Measurements from ENCODE around the gene ZC3H7B.

Gene ZC3H7B

DNA sequence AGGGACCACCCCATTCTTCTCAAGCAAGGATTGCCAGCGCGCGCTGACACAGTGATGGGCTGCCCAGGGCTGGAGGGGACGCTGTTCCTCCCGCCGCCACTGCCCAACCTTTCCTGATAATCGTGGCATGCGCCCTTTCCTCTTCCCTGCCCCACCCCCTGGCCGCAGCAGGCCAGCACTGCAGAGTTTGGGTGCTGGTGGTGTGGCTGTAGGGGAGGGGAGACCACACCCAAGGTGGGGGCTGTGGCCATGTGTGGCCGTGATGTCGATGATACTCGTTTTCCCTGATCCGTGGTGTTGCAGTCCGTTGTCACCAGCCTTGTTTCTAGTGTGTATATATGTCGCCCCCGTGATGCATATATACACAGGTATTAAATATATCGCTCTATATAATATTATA is 57.6 kb downstream of the ZC3H7B start:
- DNase-seq, result no peak

DNA sequence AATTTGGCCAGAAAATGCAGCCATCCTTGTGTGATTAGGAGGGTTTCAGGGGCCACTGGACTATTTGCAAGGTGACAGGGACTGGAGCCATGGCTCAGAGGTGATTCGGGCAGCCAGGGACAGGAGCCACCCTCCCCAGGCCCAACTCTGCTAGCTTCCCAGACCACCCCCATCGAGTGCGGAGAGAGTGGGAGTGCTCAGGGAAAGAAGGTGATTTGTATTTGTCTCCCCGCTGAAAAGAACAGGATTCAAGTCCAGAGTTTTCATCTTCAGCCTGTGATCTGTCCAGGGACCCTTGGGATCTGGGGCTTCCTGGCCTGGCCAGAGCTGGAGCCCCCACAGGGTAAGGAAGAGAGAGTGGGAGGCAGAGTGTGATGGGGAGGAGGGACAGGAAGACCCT is 58.1 kb downstream of the ZC3H7B start:
- no peak for DNase-seq

DNA sequence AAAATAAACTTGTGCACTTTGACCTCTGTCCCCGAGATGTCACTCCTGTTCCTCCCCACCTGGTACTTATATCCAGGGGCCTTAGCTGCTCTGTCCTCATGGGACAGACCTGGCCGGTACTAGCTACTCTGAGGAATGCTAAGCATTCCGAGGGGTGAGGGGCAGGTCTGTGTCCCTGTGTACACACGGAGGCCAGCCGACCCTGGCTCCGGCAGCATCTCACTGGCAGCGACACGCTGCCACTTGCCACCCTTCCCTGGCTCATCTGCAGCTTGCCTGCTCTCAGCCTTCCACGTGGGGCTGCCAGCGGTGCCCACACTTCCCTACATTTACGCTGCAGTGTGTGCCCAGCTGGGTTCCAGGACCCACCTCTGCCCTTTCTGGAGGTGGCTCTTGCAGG is 58.8 kb downstream of the ZC3H7B start:
- DNase-seq, result no peak

DNA sequence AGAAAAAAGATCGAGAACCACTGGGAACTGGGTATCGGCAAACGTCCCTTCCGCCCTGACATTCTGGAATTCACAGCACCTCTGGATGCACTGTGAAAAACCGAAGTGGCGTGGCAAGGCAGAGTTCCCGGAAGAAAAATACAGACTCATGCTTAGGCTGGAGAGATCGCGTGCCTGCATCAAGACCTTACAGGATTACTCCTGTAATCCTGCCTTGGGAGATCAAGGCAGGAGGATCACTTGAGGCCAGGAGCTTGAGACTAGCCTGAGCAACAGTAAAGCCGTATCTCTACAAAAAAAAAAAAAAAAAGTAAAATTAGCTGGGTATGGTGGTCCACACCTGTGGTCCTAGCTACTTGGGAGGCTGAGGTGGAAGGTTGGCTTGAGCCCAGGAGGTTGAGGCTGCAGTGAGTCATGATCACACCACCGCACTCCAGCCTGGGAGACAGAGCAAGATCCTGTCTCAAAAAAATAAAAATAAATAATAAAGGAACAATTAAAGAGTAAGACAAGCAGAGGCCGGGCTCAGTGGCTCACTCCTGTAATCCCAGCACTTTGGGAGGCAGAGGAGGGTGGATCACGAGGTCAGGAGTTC is 60.5 kb downstream of the ZC3H7B start:
- DNase-seq, result no peak

DNA sequence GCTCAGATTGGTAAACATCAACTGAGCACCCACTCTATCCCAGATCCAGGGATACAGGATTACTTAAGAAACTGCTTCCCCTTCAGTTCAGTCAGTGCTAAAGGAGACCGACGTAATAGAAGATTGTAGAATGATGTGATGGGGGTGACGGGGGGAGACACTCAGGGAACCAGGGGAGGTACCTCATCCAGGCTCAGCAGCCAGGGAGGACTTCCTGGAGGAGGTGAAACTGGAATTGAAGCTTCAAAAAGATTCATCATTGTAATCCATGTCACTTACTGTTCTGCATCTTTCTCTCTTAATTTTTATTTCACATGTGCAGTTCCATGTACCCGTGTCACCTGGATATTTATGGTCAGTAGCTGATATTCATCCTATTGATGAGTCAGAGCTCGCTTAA is 61.3 kb downstream of the ZC3H7B start:
- DNase-seq, result no peak

DNA sequence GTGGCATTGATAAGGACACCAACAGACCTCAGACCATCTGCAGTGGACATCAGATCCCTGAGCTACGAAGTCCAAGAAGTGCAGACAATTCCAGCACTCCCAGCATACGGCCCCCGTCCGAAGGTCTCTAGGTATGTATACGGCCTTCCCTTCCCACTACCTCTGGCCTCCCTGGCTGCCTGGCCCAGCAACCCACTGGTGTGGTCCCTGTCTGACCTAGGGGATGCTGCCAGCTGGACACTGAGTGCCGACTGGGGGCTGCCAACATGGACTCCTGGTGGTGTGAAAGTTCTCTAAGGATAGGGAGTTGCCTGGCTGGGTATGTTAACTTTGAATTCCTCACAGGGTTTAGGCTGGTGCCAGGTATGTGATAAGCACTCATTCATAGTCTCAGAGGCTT is 62.9 kb downstream of the ZC3H7B start:
- DNase-seq, result no peak

DNA sequence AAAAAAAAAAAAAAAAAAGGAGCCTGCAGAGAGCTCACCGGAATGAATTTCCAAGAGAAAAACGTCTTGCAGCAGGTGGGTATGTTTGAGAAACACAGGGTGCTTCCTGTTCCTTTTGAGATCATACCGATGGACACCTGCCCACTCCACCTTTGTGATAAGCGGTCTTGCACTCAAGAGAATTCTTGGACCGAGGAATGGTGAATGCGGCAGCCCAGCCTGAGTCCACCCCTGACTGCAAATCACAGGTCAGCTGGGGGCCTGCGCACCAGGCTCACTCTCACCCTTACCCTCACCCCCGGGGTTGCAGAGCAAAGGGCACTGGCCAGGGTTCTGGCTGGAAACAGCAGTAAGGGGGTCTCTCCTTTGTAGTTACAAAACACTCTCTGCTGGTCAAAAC is 63.6 kb downstream of the ZC3H7B start:
- DNase-seq, result no peak

DNA sequence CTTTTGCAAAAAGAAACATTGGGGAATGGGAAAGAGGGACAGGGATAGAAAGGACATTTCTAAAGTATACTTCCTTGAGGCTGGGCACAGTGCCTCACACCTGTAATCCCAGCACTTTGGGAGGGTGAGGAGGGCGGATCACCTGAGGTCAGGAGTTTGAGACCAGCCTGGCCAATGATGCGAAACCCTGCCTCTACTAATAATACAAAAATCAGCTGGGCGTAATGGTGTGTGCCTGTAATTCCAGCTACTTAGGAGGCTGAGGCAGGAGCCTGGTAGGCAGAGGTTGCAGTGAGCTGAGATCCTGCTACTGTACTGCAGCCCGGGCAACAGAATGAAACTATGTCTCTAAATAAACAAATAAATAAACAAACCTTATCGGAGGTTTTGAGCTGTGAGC is 64.1 kb downstream of the ZC3H7B start:
- no peak for DNase-seq

DNA sequence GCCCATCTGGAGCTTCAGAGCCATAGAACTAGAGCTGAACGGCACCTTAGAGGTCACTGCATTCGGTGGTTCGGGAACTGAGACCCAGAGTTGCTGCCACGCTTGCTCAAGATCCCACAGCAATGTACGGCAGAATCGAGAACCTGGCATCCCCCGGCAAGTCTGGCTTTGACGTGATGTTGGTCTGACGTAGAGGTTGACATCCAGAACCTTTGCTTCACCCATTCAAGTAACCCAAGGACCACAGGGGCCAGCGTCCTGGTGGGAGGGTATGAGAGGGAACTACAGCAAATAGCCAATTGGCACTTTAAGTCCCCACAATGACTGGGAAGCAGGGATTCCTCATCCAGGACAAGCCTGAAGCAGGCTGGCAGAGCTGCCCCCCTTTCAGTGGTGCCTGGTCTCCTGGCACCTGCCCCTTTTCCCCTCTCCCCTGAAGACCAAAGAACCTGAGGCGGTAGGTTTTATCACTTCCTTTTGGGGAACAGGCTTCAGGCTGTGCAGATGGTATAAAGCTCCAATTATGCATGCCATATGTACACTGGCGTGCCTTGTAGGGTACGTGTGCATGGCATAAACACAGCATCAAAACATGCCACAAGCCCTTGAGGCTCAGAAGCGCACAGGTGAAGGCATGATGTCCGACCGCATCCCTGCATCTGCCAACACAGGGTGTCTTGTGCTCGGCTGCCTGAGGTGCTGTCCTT is 65.2 kb downstream of the ZC3H7B start:
- DNase-seq, result no peak

DNA sequence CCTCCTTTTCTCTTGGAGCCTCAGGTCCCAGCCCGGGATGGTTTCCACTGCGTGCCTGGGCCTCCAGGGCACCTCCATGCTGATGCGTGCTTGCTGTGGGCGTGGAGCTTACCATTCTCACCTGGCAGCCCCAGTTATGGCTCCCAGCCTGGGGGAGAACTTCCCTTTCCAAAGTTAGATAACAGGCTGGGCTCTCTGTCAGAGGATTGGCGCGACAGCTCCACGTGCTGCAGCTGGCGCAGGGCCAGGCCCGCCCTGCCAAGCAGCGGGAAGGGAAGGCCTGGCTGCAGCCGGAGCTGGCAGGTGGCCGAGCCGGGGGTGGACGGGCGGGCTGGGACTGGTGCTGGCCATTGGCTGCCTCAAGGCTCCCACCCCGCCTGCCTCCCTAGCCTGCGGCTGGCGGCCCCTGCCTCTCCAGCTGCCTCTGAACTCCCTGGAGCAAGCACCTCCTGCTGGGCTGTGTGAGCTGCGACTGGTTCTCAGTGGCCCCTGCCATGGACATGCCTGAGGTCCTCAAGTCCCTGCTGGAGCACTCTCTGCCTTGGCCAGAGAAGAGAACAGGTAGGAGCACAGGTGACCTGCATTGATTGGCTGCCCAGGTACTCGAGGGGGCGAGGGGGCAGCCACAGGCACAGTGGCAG is 65.8 kb downstream of the ZC3H7B start:
- peak; percentile 84 for DNase-seq

DNA sequence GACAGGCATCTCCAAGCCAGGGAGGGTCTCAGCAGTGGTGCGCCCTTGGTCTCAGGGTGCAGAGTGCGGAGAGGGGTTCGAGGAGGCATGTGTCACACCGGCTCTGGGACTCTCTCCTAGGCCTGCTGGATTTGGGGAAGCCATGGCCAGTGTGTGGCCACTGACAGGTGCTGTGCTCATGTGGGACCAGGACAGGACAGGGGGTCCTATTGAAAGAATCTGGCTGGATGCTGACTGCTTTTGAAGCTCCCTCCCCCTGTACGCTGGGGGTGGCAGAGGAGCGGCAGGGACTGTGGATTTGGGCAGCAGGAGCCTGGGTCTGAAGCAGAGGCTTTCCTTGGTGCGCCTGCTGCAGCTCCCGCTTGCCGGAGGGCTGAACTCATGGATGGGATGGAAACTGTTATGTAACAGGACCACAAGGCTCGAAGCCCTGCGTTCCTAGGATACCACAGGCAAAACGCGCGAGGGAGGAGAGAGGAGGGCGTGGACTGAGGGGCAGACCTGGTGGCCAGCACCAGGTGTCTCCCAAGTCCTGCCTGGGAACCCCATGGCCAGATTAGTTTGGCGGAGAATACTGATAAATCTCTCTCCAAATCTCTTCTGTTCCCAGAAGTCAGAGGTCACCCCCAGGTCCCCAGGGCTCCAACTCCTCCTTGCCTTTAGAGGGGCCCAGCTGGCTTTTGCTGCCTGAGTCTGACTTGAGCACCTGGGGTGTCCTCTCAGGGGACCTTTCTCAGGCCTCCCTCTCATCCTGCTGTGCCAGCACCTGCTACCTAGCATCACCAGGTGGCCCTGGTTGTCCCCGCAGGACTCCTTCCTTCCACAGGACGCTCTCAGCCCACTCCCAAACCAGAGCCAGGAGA is 66.6 kb downstream of the ZC3H7B start:
- no peak for DNase-seq

DNA sequence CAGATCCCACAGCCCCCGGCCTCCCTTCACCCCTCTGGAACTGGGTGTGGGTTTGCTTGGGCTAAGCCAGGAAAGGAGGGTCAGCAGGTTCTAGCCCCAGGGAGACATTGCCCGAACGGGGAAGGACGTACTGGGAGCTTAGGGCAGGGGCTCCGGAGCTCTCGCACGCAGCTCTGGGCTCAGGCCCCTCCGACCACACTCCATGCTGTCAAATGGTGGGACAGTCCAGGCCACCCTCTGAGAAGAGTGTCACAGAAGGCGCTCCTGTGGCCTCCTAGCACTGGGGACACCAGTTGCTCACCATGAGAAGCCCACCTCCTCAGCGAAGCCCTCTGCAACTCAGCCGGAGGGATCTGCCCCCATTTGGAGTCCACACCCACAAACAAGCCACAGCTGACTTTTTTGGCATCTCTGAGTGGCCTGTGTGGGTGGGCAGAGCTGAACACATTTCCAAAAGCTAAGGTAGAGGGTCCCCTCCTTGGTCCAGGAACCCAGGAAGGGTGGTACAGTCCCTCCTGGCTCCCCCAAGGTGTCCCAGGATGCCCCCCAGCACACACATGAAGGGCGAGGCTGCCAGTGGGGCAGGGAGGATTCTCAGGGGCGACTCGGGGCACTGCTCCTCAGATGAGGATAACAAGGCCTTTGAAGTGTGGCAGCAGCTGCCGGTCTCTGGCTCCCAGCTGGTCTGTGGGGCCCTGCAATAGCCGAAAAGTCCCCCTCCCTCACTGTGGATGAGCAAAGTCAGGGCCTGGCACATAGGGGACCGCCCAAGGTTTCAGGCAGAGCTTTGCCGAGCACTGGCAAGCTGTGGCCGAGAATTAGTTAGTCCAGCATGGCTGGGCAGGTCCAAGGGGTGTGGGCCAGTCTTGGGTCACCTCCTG is 67.5 kb downstream of the ZC3H7B start:
- DNase-seq, result no peak

DNA sequence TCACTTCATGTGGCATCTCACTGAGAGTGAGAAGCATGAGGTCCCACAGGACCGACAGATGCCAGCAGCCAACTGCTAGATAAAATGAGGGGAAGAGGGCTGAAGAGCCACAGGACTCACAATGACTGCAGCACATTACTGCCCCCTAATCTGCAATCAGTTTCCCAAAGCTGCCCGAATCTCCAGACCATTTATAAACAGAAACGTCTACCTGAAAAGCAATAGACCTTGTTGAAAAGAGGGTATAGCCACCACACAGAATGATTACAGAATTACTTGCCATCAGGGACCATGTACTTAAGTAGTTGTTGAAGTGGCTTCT is 68.1 kb downstream of the ZC3H7B start:
- no peak for DNase-seq

DNA sequence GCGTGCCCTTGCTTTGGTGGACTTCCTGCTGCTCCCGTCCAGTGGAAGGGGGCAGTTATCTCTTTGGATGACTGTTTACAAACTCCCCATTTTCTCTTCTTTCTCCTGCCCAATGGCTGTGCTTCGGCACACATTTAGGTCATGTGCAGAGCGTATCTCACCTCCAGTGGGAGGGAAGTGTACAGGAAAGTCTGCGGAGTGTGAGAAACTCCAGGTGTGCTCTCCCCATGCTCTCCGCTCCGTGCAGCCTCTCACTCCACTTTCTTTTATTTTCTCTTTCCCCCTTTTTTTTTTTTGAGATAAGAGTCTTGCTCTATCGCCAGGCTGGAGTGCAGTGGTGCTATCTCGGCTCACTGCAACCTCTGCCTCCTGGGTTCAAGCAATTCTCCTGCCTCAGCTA is 68.5 kb downstream of the ZC3H7B start:
- no peak for DNase-seq

DNA sequence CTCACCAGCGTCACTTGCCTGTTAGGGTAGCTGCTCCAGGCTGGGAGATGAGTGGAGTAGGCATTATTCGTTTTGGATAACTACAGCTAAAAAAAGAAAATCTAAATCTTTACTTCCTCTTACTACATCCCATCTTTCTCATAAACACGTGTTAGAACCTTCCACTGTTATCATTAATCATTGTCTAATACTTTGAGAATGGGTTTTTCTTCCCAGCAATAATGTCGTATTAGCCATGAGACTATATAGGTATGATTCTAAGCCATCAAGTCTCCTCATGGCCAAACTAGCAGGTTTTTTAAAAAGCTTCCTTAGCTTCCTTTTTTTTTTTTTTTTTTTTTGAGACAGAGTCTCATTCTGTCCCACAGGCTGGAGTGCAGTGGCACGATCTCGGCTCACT is 76.5 kb downstream of the ZC3H7B start:
- DNase-seq, result peak; percentile 15

DNA sequence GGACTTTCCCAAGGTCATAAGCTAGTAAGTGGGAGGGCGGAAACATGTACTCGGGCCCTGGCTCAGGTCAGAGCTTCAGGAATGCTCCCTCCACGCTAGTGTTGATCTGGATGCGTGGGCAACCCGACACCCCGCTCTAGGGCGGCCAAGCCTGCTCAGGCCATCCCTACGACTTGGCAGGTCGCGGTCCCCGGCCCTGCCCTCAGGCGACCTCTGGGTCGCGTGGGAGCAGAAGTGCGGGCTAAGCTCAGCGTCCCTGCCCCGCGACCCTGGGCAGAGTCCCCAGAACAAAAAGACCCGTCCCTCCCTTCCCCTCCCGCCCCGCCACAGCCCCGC is 79.6 kb downstream of the ZC3H7B start:
- DNase-seq, result peak; percentile 60

DNA sequence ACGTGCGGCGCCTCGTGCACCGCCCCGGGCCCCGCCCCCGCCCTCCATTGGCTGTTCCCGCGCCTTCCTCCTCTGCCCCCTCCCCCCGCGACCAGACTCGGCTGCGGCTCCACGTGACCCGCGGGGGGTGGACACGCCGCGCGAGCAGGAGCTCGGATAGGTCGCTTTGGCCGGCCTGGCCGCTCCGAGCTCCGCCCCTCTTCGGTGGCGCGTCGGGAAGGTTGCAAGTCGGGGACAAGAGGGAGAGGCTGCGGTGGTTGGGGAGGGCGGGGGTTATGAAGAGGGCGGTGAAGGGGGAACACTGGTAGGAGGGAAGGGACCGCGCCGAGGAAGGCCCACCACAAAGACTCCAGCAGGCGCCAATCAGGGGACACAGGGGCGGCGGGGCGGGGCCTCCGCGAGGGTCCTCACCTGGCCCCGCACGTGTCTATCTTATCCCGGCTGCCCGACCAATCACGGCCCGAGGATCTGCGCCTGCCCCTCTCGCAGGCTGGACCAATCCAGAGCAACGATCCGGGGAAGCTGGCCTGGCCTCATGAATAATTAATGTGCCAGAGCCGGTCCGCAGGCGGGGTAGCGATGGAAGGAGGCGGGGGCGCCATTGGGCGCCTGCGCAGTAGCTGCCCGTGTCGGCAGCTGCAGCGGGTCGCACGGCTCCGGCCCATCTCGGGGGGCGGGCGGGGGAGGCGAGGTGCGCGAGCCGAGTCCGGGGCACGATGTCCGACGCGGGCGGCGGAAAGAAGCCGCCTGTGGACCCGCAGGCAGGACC is 80.2 kb downstream of the ZC3H7B start, which contains the start of gene TEF:
Gene TEF (plus strand): TSS at position 614 of the 769 bp plus-strand sequence. CDS start 103 bp downstream, at position 717.
- DNase-seq, result peak; percentile 98

DNA sequence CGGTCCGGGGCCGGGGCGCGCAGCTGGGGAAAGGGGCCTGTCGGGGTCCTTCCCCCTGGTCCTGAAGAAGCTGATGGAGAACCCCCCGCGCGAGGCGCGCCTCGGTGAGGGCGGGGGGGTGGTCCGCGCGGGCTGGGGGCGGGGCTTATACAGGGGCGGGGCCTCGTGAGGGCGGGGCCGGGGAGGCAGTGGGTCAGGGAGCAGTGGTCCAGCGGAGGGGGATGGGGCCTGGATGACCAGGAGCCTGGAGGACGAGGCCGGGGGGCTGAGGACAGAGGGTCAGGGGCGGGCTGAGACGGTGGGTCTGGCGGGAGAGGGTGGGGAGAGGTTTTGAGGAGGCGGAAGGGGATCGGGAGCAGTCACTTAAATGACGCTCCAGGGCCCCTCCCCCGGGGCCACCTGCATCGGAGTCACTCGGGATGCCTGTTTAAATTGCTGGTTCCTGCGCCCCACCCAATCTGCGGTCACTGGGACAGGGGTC is 80.8 kb downstream of the ZC3H7B start:
- DNase-seq, result peak; percentile 46

DNA sequence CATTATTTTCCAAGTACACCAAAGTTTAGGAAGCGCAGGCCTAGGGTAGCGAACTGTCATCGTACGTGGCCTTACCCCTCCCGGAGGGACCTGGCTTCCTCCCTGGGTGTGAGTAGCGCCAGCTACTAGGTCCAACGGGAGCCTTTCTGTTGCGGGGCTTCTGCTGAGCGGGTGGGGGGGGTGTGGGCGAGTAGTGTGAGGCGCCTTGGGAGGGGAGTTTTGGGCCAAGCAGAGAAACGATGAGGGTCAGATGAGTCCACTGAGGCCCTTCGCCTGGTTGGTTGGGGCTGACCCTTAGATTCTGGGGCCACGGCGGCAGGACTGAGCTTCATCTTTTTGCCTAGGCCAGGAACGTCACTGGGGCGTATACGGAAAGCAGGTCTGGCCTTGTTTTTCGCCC is 81.3 kb downstream of the ZC3H7B start:
- DNase-seq, result no peak

DNA sequence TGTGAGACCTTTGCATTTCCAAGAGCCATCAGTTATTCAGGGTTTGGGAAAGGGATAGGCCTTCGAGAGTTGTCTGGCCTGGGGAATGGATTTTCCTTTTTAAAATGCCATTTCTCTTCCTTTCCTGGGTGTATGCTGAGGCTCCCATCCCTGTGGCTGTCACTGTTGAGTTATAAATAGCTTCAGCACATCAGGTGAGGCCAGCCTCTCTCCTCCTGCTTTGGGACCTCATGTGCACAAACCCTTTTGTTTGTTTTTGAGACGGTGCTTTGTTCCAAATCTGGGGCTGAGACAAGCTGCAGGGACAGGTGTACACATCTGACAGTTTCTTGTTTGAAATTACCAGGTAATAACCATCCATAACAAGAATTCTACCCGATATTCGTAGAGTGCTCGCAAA is 81.8 kb downstream of the ZC3H7B start:
- no peak for DNase-seq

DNA sequence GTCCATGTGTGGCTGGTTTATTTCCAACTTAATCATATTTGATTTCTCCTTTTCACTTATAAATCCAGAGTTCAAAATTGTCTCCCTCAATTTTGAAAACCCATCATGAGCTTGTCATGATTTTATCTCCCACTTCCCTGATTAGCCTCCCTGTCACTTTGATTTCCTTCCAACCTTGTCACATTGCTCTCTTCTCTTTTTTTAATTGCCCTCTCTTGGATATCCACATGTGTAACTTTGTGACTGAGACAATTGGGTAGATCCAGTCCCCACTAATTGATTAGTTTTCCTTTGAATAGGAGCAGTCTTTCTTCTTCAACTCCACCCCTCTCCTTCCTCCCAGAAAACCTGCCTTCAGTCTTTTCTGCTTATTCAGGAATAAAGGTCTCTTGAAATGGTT is 82.8 kb downstream of the ZC3H7B start:
- no peak for DNase-seq

DNA sequence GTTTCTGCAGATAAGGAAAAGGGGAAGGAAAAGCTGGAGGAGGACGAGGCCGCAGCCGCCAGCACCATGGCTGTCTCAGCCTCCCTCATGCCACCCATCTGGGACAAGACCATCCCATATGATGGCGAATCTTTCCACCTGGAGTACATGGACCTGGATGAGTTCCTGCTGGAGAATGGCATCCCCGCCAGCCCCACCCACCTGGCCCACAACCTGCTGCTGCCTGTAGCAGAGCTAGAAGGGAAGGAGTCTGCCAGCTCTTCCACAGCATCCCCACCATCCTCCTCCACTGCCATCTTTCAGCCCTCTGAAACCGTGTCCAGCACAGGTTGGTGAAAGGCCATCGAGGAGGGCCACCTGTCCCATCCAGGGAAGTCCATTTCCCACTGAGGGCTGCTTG is 86.0 kb downstream of the ZC3H7B start:
- no peak for DNase-seq

All from suppressor macrophage treated with lipopolysaccharide for 4 hours (primary cell).